Measurements from ENCODE around the gene NBDY.
"Not testable (repeated sequence)": the region's sequence is repeated elsewhere in the genome, so short reads cannot be mapped to it uniquely, and the experiment has no call there.

NBDY gene

GRCh38 chrX:56766554-56767347, 37.7 kb downstream of the NBDY start:
- Mint-ChIP-seq H3K9me3 (peaks cover 21% of the 10 kb centered on the region), H3K27me3 (ENCODE audit: low read depth, poor library complexity) (no peaks in the 10 kb centered on the region), H3K4me1 (peaks cover 41% of the 10 kb centered on the region), H3K36me3 (ENCODE audit: low read depth) (peaks cover 6% of the 10 kb centered on the region), H3K4me3 (peak overlapping the region; percentile 64), H3K27ac (peak overlapping the region; percentile 71)
- no peak for TF ChIP-seq CTCF (IDR thresholded peaks at IDR 0.05)
- no peak for DNase-seq

- not testable (repeated sequence) for DNase-seq; H3K36me3 Mint-ChIP-seq (ENCODE audit: low read depth); H3K27me3 Mint-ChIP-seq (ENCODE audit: low read depth, poor library complexity); H3K27ac Mint-ChIP-seq
- peaks cover 33% of the 10 kb centered on the region for H3K4me1 Mint-ChIP-seq
- H3K4me3 Mint-ChIP-seq, result peak overlapping the region; percentile 64
- H3K9me3 Mint-ChIP-seq, result peaks cover 14% of the 10 kb centered on the region
Measured at GRCh38 chrX:56767348-56768119, 38.5 kb downstream of the NBDY start.

GRCh38 chrX:56768120-56768660, 39.1 kb downstream of the NBDY start:
- not testable (repeated sequence) for H3K27ac Mint-ChIP-seq; H3K36me3 Mint-ChIP-seq (ENCODE audit: low read depth); H3K4me3 Mint-ChIP-seq; DNase-seq; H3K27me3 Mint-ChIP-seq (ENCODE audit: low read depth, poor library complexity)
- Mint-ChIP-seq H3K4me1 (peaks cover 26% of the 10 kb centered on the region), H3K9me3 (peaks cover 14% of the 10 kb centered on the region)

GRCh38 chrX:56772675-56773521, 43.9 kb downstream of the NBDY start:
- H3K4me3 Mint-ChIP-seq, result not testable (repeated sequence)

GRCh38 chrX:56773522-56774060, 44.5 kb downstream of the NBDY start:
- H3K4me3 Mint-ChIP-seq; H3K36me3 Mint-ChIP-seq (ENCODE audit: low read depth); H3K27me3 Mint-ChIP-seq (ENCODE audit: low read depth, poor library complexity); DNase-seq; H3K4me1 Mint-ChIP-seq; H3K27ac Mint-ChIP-seq; H3K9me3 Mint-ChIP-seq: not testable (repeated sequence)

More at GRCh38 chrX:56772675-56773521, 43.9 kb downstream of the NBDY start:
- not testable (repeated sequence) for DNase-seq; H3K27me3 Mint-ChIP-seq (ENCODE audit: low read depth, poor library complexity); H3K27ac Mint-ChIP-seq; H3K9me3 Mint-ChIP-seq; H3K4me1 Mint-ChIP-seq; H3K36me3 Mint-ChIP-seq (ENCODE audit: low read depth)

- H3K27me3 Mint-ChIP-seq (ENCODE audit: low read depth, poor library complexity); H3K4me3 Mint-ChIP-seq; H3K4me1 Mint-ChIP-seq; H3K27ac Mint-ChIP-seq; DNase-seq: not testable (repeated sequence)
- H3K36me3 Mint-ChIP-seq (ENCODE audit: low read depth), result peaks cover 23% of the 10 kb centered on the region
- H3K9me3 Mint-ChIP-seq, result peaks cover 19% of the 10 kb centered on the region
Measured at GRCh38 chrX:56778099-56778923, 49.3 kb downstream of the NBDY start.

- H3K27ac Mint-ChIP-seq; H3K27me3 Mint-ChIP-seq (ENCODE audit: low read depth, poor library complexity); H3K4me3 Mint-ChIP-seq; DNase-seq: not testable (repeated sequence)
- H3K9me3 Mint-ChIP-seq, result peaks cover 24% of the 10 kb centered on the region
- peaks cover 11% of the 10 kb centered on the region for H3K4me1 Mint-ChIP-seq
- peaks cover 29% of the 10 kb centered on the region for H3K36me3 Mint-ChIP-seq (ENCODE audit: low read depth)
Measured at GRCh38 chrX:56778924-56779468, 50.0 kb downstream of the NBDY start.

GRCh38 chrX:56780681-56781649, 51.9 kb downstream of the NBDY start:
- H3K4me3 Mint-ChIP-seq; DNase-seq; H3K27me3 Mint-ChIP-seq (ENCODE audit: low read depth, poor library complexity): not testable (repeated sequence)
- Mint-ChIP-seq H3K9me3 (peaks cover 41% of the 10 kb centered on the region), H3K4me1 (peaks cover 29% of the 10 kb centered on the region), H3K36me3 (ENCODE audit: low read depth) (peaks cover 47% of the 10 kb centered on the region), H3K27ac (peak overlapping the region; percentile 20)

All from nephron progenitor cell (in vitro differentiated cells).